Thyroid gland (tissue), 4 donors: Measurements from ENCODE around the gene ENDOG.
"Not testable (repeated sequence)": the region's sequence is repeated elsewhere in the genome, so short reads cannot be mapped to it uniquely, and the experiment has no call there.

Experiments
- POLR2A ChIP-seq, 2 donors: fragments of 450-650 bp; IDR thresholded peaks; one replicate each; pipeline ENCODE4 v1.6.1; 2017; ENCODE audit warnings: antibody characterized with exemption in 2 of 2, mild to moderate bottlenecking in 2 of 2, moderate library complexity in 1 of 2
- TF ChIP-seq, protein P1 (sequence below), 6 experiments: fragments of 200-600 bp in 3 of 6; fragments of 450-650 bp in 3 of 6; sonication (generic) in 3 of 6; IDR thresholded peaks; one replicate each; pipeline ENCODE4 v1.5.1; 2016 to 2019; ENCODE audit warnings: antibody characterized with exemption in 6 of 6, mild to moderate bottlenecking in 2 of 6, inconsistent platforms in 1 of 6, moderate library complexity in 1 of 6

- TF ChIP-seq, protein P1, sequence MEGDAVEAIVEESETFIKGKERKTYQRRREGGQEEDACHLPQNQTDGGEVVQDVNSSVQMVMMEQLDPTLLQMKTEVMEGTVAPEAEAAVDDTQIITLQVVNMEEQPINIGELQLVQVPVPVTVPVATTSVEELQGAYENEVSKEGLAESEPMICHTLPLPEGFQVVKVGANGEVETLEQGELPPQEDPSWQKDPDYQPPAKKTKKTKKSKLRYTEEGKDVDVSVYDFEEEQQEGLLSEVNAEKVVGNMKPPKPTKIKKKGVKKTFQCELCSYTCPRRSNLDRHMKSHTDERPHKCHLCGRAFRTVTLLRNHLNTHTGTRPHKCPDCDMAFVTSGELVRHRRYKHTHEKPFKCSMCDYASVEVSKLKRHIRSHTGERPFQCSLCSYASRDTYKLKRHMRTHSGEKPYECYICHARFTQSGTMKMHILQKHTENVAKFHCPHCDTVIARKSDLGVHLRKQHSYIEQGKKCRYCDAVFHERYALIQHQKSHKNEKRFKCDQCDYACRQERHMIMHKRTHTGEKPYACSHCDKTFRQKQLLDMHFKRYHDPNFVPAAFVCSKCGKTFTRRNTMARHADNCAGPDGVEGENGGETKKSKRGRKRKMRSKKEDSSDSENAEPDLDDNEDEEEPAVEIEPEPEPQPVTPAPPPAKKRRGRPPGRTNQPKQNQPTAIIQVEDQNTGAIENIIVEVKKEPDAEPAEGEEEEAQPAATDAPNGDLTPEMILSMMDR (IDR thresholded peaks at IDR 0.05): not testable (repeated sequence)
- TF ChIP-seq POLR2A (IDR thresholded peaks at IDR 0.05): not testable (repeated sequence)
Measured at GRCh38 chr9:128843171-128843570, 24.9 kb downstream of the ENDOG start.
